Activated CD4-positive, alpha-beta T cell treated with anti-CD3 and anti-CD28 coated beads, Interleukin-2, Interleukin-6, amounts not matched to agents 100 ng/mL and 50 ng/mL, durations not matched to agents 16 hours and 8 hours (primary cell): ENCODE data around the gene LTBP1.
"Not testable (repeated sequence)": the region's sequence is repeated elsewhere in the genome, so short reads cannot be mapped to it uniquely, and the experiment has no call there.

Experiments
- DNase-seq: peaks from one replicate; pipeline ENCODE4 v3.0.0-alpha.2; 2020

LTBP1 gene

GRCh38 chr2:32946314-32947075 lies at the start of gene LTBP1:
LTBP1 (plus strand) TSS chr2:32946953; CDS start chr2:32947325, 372 bp downstream.
- DNase-seq: peak; percentile 76

GRCh38 chr2:32900246-32900973 lies 46.3 kb upstream of the LTBP1 start:
- no peak for DNase-seq

- no peak for DNase-seq
Observed at GRCh38 chr2:32901313-32901712, 45.4 kb upstream of the LTBP1 start.

- no peak for DNase-seq
Observed at GRCh38 chr2:32902174-32902573, 44.6 kb upstream of the LTBP1 start.

GRCh38 chr2:32902986-32903385 lies 43.8 kb upstream of the LTBP1 start:
- no peak for DNase-seq

- DNase-seq: no peak
Observed at GRCh38 chr2:32904074-32904473, 42.7 kb upstream of the LTBP1 start.

GRCh38 chr2:32904751-32905150 lies 42.0 kb upstream of the LTBP1 start:
- DNase-seq: no peak

- no peak for DNase-seq
Observed at GRCh38 chr2:32905270-32905669, 41.5 kb upstream of the LTBP1 start.

- no peak for DNase-seq
Observed at GRCh38 chr2:32910883-32911598, 35.7 kb upstream of the LTBP1 start.

- no peak for DNase-seq
Observed at GRCh38 chr2:32915694-32916093, 31.1 kb upstream of the LTBP1 start.

- DNase-seq: no peak
Observed at GRCh38 chr2:32918774-32919173, 28.0 kb upstream of the LTBP1 start.

- DNase-seq: not testable (repeated sequence)
Observed at GRCh38 chr2:32919901-32920300, 26.9 kb upstream of the LTBP1 start.

GRCh38 chr2:32921486-32921885 lies 25.3 kb upstream of the LTBP1 start:
- not testable (repeated sequence) for DNase-seq

- DNase-seq: no peak
Observed at GRCh38 chr2:32922501-32922900, 24.3 kb upstream of the LTBP1 start.

GRCh38 chr2:32923109-32923508 lies 23.6 kb upstream of the LTBP1 start:
- no peak for DNase-seq

GRCh38 chr2:32925283-32925815 lies 21.4 kb upstream of the LTBP1 start:
- no peak for DNase-seq

- DNase-seq: no peak
Observed at GRCh38 chr2:32925976-32926707, 20.6 kb upstream of the LTBP1 start.

GRCh38 chr2:32926708-32927084 lies 20.1 kb upstream of the LTBP1 start:
- DNase-seq: no peak

- no peak for DNase-seq
Observed at GRCh38 chr2:32930436-32930835, 16.3 kb upstream of the LTBP1 start.

GRCh38 chr2:32931519-32931918 lies 15.2 kb upstream of the LTBP1 start:
- no peak for DNase-seq

- no peak for DNase-seq
Observed at GRCh38 chr2:32931945-32932709, 14.6 kb upstream of the LTBP1 start.
